GM06990 (cell line): ENCODE measurements around the gene CTIF.

Experiments used
- DNase-seq: peaks from one replicate; pipeline ENCODE4 v3.0.0-alpha.2; 2011; ENCODE audit not compliant: insufficient read length; ENCODE audit errors: extremely low read depth
- H3K27me3 ChIP-seq: replicated peaks from 2 replicates; pipeline ENCODE4 v1.6.0; 2011; ENCODE audit warnings: low read length; ENCODE audit not compliant: control insufficient read depth, insufficient read depth
- H3K36me3 ChIP-seq: 2 replicates; pipeline ENCODE4 v1.5.1; 2011; ENCODE audit warnings: low read length; ENCODE audit not compliant: control insufficient read depth, insufficient read depth
- H3K4me3 ChIP-seq: replicated peaks from 2 replicates; pipeline ENCODE4 v1.5.1; 2011; ENCODE audit warnings: low read depth, mild to moderate bottlenecking, control low read depth, low read length
- CTCF ChIP-seq: IDR thresholded peaks from 2 replicates; pipeline ENCODE4 v1.5.1; 2011; ENCODE audit warnings: low read length, control low read depth, mild to moderate bottlenecking, inconsistent platforms; ENCODE audit not compliant: insufficient read depth, poor library complexity, severe bottlenecking

CTIF gene

DNA sequence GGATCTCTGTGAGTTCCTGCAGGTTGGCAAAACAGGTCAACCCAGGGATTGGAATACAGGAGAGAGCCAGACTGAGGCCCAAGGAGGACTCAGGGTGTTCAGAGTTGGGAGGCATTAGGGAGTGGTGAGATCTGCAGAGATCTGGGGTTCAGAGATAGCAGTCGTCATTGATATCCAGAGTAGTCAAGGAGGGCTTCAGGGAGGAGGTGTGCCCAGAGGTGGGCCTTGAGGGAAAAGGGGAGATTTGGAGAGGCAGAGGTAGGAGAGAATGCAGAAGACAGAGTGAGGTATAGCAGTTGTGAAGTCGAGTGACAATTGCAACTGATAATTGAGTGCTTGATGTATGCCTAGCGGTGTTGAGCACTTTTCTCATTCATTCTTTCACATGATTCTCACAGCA, 70.3 kb downstream of the CTIF start:
- no peaks in the 10 kb centered on the region for H3K27me3 ChIP-seq
- no peak overlapping the region for H3K4me3 ChIP-seq
- no peak for DNase-seq
- no peaks in the 10 kb centered on the region for H3K36me3 ChIP-seq
- no peak for TF ChIP-seq CTCF

GRCh38 chr18:48609820-48610815, 71.3 kb downstream of the CTIF start:
- no peaks in the 10 kb centered on the region for H3K36me3 ChIP-seq
- DNase-seq = no peak
- H3K27me3 ChIP-seq = no peaks in the 10 kb centered on the region
- no peak overlapping the region for H3K4me3 ChIP-seq
- TF ChIP-seq CTCF = no peak

GRCh38 chr18:48611203-48611602, 72.4 kb downstream of the CTIF start:
- no peak for TF ChIP-seq CTCF
- Histone ChIP-seq H3K4me3 (no peak overlapping the region), H3K27me3 (no peaks in the 10 kb centered on the region), H3K36me3 (no peaks in the 10 kb centered on the region)
- no peak for DNase-seq

- Histone ChIP-seq H3K36me3 (no peaks in the 10 kb centered on the region), H3K27me3 (no peaks in the 10 kb centered on the region), H3K4me3 (no peak overlapping the region)
- DNase-seq = no peak
- TF ChIP-seq CTCF = no peak
These were observed 73.1 kb downstream of the CTIF start for GRCh38 chr18:48611785-48612480.

GRCh38 chr18:48612511-48612910, 73.7 kb downstream of the CTIF start:
- no peak for TF ChIP-seq CTCF
- no peak for DNase-seq
- Histone ChIP-seq H3K4me3 (no peak overlapping the region), H3K27me3 (no peaks in the 10 kb centered on the region), H3K36me3 (no peaks in the 10 kb centered on the region)
